HepG2 (cell line): ENCODE data around the gene PTPRD.

Experiments
- CHD2 ChIP-seq: IDR thresholded peaks from 2 replicates; pipeline ENCODE4 v1.6.1; 2011; ENCODE audit warnings: low read depth, low read length, improper control_type of control experiment
- MLLT10 ChIP-seq: sonication (generic); formaldehyde crosslinking; IDR thresholded peaks from 2 replicates; pipeline ENCODE4 v1.4.0; 2020; ENCODE audit warnings: missing genetic modification reagents
- POLR2A ChIP-seq, 2 experiments: IDR thresholded peaks; 2 replicates each; pipeline ENCODE4 v1.6.1; 2011; ENCODE audit warnings: low read depth in 2 of 2, low read length in 2 of 2, mild to moderate bottlenecking in 1 of 2, moderate library complexity in 1 of 2; ENCODE audit not compliant: insufficient read depth in 1 of 2
- SETDB1 ChIP-seq: sonication (generic); formaldehyde crosslinking; IDR thresholded peaks from 2 replicates; pipeline ENCODE4 v1.5.1; 2020; ENCODE audit warnings: missing genetic modification reagents, mild to moderate bottlenecking, borderline replicate concordance
- SOX13 ChIP-seq, 3 experiments: fragments of 450-650 bp in 1 of 3; sonication (generic) in 1 of 3; formaldehyde crosslinking in 1 of 3; IDR thresholded peaks in 2 of 3; conservative IDR thresholded peaks in 1 of 3; 2 replicates each; pipeline versions ENCODE4 v1.5.0 to v1.6.1; 2016 to 2020; ENCODE audit warnings: antibody characterized with exemption in 1 of 3, mild to moderate bottlenecking in 1 of 3, missing compliant biosample characterization in 1 of 3, missing genetic modification reagents in 1 of 3, moderate library complexity in 1 of 3
- ZNF274 ChIP-seq: sonication (generic); formaldehyde crosslinking; IDR thresholded peaks from 2 replicates; pipeline ENCODE4 v1.5.1; 2020; ENCODE audit warnings: mild to moderate bottlenecking, missing genetic modification reagents
- ZNF33B ChIP-seq: sonication (generic); formaldehyde crosslinking; IDR thresholded peaks from 2 replicates; pipeline ENCODE4 v1.5.1; 2020; ENCODE audit warnings: mild to moderate bottlenecking, missing genetic modification reagents
- ZNF562 ChIP-seq: sonication (generic); formaldehyde crosslinking; IDR thresholded peaks from 2 replicates; pipeline ENCODE4 v1.8.0; 2022; ENCODE audit warnings: missing genetic modification reagents, borderline replicate concordance
- TF ChIP-seq, protein P1 (sequence below): sonication (generic); formaldehyde crosslinking; IDR thresholded peaks from 2 replicates; pipeline ENCODE4 v1.5.0; 2020; ENCODE audit warnings: mild to moderate bottlenecking, missing genetic modification reagents, moderate library complexity

DNA sequence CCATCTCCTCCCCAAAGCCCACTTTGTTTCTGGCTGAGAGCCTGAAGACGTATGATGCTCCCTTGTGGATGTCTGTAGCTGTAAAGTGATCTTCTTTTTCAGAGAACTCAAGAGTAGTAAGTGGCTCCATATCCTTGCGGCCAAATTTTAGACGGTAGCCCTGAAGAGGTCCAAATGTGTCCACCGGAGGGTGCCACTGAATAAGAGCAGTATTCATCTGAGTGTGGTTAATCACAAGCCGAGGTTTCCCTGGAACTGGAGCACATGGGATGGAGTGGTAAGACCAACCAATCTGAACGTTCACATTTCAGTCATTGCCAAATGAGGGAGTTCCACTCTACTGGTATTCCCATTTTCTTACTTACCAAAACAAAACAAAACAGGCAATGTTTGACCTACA, 2126.7 kb downstream of the PTPRD start:
- TF ChIP-seq MLLT10 (CRISPR knock-in tag) (no peak), POLR2A (IDR thresholded peaks at IDR 0.05; ENCODE audit: insufficient read depth in 1 of 2, low read depth in 2 of 2, low read length in 2 of 2) (no peak), CHD2 (no peak), ZNF33B (CRISPR knock-in tag) (no peak), SOX13 (IDR thresholded peaks at IDR 0.05) (no peak), SOX13 (CRISPR knock-in tag; conservative IDR thresholded peaks at IDR 0.05 in 1 of 2, IDR thresholded peaks at IDR 0.05 in 1 of 2) (no peak), ZNF274 (no peak), SETDB1 (CRISPR knock-in tag) (no peak), ZNF562 (CRISPR knock-in tag) (no peak)
- TF ChIP-seq, protein P1, sequence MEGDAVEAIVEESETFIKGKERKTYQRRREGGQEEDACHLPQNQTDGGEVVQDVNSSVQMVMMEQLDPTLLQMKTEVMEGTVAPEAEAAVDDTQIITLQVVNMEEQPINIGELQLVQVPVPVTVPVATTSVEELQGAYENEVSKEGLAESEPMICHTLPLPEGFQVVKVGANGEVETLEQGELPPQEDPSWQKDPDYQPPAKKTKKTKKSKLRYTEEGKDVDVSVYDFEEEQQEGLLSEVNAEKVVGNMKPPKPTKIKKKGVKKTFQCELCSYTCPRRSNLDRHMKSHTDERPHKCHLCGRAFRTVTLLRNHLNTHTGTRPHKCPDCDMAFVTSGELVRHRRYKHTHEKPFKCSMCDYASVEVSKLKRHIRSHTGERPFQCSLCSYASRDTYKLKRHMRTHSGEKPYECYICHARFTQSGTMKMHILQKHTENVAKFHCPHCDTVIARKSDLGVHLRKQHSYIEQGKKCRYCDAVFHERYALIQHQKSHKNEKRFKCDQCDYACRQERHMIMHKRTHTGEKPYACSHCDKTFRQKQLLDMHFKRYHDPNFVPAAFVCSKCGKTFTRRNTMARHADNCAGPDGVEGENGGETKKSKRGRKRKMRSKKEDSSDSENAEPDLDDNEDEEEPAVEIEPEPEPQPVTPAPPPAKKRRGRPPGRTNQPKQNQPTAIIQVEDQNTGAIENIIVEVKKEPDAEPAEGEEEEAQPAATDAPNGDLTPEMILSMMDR (CRISPR knock-in tag) = no peak
